ENCODE measurements around the gene PTH2. TPM values are rescaled to one million over a fixed set of nuclear protein-coding genes. Genes with fewer than 3 reads are reported as not detected.
A peak's percentile ranks its signal among the peaks of the same experiment; 100 is the strongest.
"Not testable (repeated sequence)": the region's sequence is repeated elsewhere in the genome, so short reads cannot be mapped to it uniquely, and the experiment has no call there.

Gene PTH2
- total and polyA plus RNA-seq, 7 donors = not detected

DNA sequence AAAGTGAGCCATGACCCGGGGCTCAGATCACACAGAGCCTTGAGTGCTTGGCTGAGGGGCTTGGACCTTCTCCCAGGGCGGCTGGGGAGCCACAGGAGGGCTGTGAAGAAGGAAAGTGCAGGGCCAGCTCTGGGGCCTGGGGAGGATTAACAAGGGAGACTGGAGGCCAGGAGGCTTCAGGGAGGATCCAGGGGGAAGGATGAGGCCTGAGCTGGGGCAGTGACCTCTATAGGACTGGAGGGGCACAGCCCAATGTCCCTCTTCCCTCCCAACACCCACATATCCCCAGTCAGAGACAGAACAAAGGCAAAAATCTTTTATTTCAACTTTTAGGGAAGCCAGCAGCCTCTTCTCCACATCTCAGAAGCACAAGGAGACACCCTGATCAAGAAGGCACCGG, 22.8 kb upstream of the PTH2 start:
- peaks cover 0 to 35% of the 10 kb centered on the region in 2 donors for H3K36me3 ChIP-seq (ENCODE audit: insufficient read depth in 1 of 2, low read depth in 1 of 2)
- no peak for ATAC-seq
- 66 to 79% (median 76%) methylated on average over 3 of the region's 3 CpGs for WGBS, 3 donors
- H3K4me1 ChIP-seq = peaks cover 14% of the 10 kb centered on the region
- H3K9me3 ChIP-seq = no peaks in the 10 kb centered on the region
- TF ChIP-seq, protein P1, sequence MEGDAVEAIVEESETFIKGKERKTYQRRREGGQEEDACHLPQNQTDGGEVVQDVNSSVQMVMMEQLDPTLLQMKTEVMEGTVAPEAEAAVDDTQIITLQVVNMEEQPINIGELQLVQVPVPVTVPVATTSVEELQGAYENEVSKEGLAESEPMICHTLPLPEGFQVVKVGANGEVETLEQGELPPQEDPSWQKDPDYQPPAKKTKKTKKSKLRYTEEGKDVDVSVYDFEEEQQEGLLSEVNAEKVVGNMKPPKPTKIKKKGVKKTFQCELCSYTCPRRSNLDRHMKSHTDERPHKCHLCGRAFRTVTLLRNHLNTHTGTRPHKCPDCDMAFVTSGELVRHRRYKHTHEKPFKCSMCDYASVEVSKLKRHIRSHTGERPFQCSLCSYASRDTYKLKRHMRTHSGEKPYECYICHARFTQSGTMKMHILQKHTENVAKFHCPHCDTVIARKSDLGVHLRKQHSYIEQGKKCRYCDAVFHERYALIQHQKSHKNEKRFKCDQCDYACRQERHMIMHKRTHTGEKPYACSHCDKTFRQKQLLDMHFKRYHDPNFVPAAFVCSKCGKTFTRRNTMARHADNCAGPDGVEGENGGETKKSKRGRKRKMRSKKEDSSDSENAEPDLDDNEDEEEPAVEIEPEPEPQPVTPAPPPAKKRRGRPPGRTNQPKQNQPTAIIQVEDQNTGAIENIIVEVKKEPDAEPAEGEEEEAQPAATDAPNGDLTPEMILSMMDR (IDR thresholded peaks at IDR 0.05) = no peak
- no peak overlapping the region for H3K4me3 ChIP-seq
- H3K27ac ChIP-seq = no peak overlapping the region
- peaks cover 0 to 11% (median 4%) of the 10 kb centered on the region in 3 donors for H3K27me3 ChIP-seq (ENCODE audit: insufficient read depth in 3 of 3, low read length in 2 of 3)
- DNase-seq = no peak
- intact Hi-C loops (cut with DNase I) = no loop called here

DNA sequence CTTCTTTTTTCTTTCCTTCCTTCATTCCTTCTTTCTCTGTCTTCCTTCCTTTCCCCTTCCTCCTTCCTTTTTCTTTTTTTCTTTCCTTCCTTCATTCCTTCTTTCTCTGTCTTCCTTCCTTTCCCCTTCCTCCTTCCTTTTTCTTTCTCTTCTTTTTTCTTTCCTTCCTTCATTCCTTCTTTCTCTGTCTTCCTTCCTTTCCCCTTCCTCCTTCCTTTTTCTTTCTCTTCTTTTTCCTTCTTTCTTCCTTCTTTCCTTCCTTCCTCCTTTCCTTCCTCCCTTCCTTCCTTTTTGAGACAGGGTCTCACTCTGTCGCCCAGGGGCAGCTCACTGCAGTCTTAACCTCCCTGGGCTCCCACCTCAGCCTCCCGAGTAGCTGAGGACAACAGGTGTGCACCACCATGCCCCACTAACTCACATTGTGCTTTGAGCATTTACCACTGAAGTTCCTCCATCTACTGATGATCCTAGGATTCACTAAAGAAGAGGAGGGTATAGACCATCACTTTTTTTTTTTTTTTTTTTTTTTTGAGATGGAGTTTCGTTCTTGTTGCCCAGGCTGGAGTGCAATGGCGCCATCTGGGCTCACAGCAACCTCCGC, 21.0 kb upstream of the PTH2 start:
- intact Hi-C loops (cut with DNase I) = loop anchor here in 1 of 2 donors (5.0 kb wide), 1 partner anchor 217 kb away; no protein-coding TSS in a partner anchor
- 41 to 60% (median 43%) methylated on average over 4 to 5 of the region's 5 CpGs for WGBS, 3 donors
- not testable (repeated sequence) for H3K4me3 ChIP-seq, H3K27ac ChIP-seq, DNase-seq, ATAC-seq, H3K9me3 ChIP-seq, H3K4me1 ChIP-seq
- Histone ChIP-seq H3K36me3 (ENCODE audit: insufficient read depth in 1 of 2, low read depth in 1 of 2) (peaks cover 0 to 27% of the 10 kb centered on the region in 2 donors), H3K27me3 (ENCODE audit: insufficient read depth in 3 of 3, low read length in 2 of 3) (peaks cover 0 to 29% (median 19%) of the 10 kb centered on the region in 3 donors)

DNA sequence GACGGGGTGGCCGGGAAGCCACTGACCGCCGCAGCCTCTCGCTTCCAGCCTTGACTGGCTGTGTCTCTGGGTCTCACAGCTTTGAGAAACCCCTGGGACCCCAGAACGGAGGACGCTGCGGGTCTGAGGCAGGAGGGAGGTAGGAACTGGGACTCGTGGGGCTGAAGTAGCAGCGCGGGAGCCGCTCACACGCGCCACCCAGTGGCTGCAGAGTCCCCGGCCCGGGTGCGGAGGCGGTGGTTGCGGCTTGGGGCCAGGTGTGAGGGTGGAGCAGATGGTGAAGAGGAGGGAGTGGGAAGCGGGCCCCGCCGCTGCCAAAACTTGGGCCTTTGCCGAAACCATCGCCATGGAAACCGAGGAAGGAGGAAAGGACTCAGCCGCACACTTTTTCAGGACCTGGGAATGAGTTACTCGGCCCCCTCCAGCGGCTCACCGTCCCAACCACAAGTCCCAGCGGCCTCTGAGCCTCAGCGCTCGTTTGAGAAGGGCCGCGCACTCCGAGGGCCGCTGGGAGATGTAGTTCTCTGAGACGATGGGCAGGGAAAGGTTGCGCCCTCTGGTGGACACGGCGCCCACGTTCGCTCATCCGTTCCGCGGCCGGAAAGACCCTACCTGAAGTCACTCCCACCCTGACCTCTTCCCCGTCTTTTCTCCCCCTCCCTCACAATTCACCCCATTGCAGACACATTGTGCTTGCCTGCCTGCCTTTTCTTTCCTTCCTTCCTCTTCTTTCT, 20.3 kb upstream of the PTH2 start:
- Histone ChIP-seq H3K9me3 (no peaks in the 10 kb centered on the region), H3K36me3 (ENCODE audit: insufficient read depth in 1 of 2, low read depth in 1 of 2) (peaks cover 0 to 20% of the 10 kb centered on the region in 2 donors), H3K4me3 (peak overlapping the region; percentile 77), H3K27ac (peak overlapping the region; percentile 63), H3K27me3 (ENCODE audit: insufficient read depth in 3 of 3, low read length in 2 of 3) (peaks cover 0 to 36% (median 21%) of the 10 kb centered on the region in 3 donors), H3K4me1 (peaks cover 5% of the 10 kb centered on the region)
- peak; percentile 95 to 97 for DNase-seq
- intact Hi-C loops (cut with DNase I) = loop anchor here (1.0 to 5.0 kb wide), 3 partner anchors 51 to 216 kb away; no protein-coding TSS in a partner anchor
- peak; percentile 91 to 95 (median 94) for ATAC-seq
- TF ChIP-seq, protein P1 (IDR thresholded peaks at IDR 0.05) = peak; percentile 77
- 0 to 1% (median 0%) methylated on average over 43 to 47 of the region's 47 CpGs for WGBS, 3 donors

DNA sequence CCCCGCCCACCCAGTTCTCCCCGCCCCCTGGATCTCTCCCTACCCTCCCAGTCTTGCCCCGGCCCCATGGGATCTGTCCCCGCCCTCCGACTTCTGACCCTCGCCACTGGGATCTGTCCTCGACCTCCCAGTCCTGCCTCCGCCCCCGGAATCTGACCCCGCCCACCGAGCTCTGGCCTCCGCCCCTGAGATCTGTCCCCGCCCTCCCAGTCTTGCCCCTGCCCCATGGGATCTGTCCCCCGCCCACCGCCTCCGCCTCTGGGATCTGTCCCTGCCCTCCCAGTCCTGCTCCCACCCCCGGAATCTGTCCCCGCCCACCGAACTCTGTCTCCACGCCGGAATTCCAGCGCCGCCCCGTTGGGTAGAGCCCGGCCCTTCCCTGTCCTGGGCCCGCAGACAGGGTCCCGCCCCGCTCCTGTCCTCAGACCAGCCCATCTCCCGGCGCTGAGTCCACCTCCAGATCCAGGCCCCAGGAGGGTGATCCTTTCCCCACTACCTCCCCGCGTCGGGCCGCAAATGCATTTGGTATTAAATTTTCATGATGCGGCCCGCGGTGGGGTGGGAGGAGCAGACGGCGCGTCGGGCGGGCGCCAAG, 19.6 kb upstream of the PTH2 start:
- Histone ChIP-seq H3K4me1 (no peaks in the 10 kb centered on the region), H3K4me3 (peak overlapping the region; percentile 77), H3K27me3 (ENCODE audit: insufficient read depth in 3 of 3, low read length in 2 of 3) (peaks cover 0 to 43% (median 24%) of the 10 kb centered on the region in 3 donors), H3K27ac (peak overlapping the region; percentile 63), H3K36me3 (ENCODE audit: insufficient read depth in 1 of 2, low read depth in 1 of 2) (peaks cover 0 to 14% of the 10 kb centered on the region in 2 donors), H3K9me3 (no peaks in the 10 kb centered on the region)
- intact Hi-C loops (cut with DNase I) = loop anchor here (1.0 to 5.0 kb wide), 3 partner anchors 50 to 216 kb away; no protein-coding TSS in a partner anchor
- TF ChIP-seq, protein P1 (IDR thresholded peaks at IDR 0.05) = no peak
- DNase-seq (peak; percentile 96 to 97), ATAC-seq (peak; percentile 56 to 66 (median 62))
- WGBS, 3 donors = 1% methylated on average over 31 to 43 of the region's 43 CpGs

DNA sequence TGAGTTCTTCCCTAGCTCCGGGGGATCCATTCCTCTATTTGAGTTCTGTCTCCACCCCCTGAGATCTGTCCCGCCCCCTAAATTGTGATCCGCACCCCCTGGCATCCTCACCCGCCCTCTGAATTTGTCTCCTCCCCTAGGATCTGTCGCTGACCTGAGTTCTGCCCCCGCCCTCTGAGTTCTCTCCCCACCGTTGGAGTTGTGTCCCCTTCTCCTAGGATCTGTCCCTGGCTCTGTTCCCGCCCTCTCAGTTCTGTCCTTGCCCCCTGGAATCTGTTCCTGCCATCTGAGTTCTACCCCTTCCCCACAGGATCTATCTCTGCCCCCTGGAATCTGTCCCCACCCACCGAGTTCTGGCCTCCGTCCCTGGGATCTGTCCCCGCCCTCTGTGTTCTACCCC, 19.1 kb upstream of the PTH2 start:
- no peaks in the 10 kb centered on the region for H3K9me3 ChIP-seq
- TF ChIP-seq, protein P1 (IDR thresholded peaks at IDR 0.05) = no peak
- 3 to 4% (median 4%) methylated on average over 11 of the region's 11 CpGs for WGBS, 3 donors
- H3K36me3 ChIP-seq (ENCODE audit: insufficient read depth in 1 of 2, low read depth in 1 of 2) = peaks cover 0 to 14% of the 10 kb centered on the region in 2 donors
- H3K27me3 ChIP-seq (ENCODE audit: insufficient read depth in 3 of 3, low read length in 2 of 3) = peaks cover 0 to 45% (median 24%) of the 10 kb centered on the region in 3 donors
- H3K27ac ChIP-seq = no peak overlapping the region
- no peaks in the 10 kb centered on the region for H3K4me1 ChIP-seq
- ATAC-seq (no peak), DNase-seq (peak; percentile 66 to 80)
- H3K4me3 ChIP-seq = peak overlapping the region; percentile 77
- intact Hi-C loops (cut with DNase I) = loop anchor here (2.0 to 5.0 kb wide), 2 partner anchors 50 to 215 kb away; no protein-coding TSS in a partner anchor

All from psoas muscle (tissue), 8 donors.